HL-60/S4 treated with phorbol 12-myristate 13-acetate at 8.2 ng/mL for 4 days and 3 days (cell line): Measurements from ENCODE around the gene NUP210L.

Experiments used
- in situ Hi-C: fragments of 300-500 bp; cut with MboI; formaldehyde crosslinking; loops from 2 replicates; pipeline ENCODE4 v1.15.0; 2022; ENCODE audit warnings: low sequenced_read_pairs

NUP210L gene

DNA sequence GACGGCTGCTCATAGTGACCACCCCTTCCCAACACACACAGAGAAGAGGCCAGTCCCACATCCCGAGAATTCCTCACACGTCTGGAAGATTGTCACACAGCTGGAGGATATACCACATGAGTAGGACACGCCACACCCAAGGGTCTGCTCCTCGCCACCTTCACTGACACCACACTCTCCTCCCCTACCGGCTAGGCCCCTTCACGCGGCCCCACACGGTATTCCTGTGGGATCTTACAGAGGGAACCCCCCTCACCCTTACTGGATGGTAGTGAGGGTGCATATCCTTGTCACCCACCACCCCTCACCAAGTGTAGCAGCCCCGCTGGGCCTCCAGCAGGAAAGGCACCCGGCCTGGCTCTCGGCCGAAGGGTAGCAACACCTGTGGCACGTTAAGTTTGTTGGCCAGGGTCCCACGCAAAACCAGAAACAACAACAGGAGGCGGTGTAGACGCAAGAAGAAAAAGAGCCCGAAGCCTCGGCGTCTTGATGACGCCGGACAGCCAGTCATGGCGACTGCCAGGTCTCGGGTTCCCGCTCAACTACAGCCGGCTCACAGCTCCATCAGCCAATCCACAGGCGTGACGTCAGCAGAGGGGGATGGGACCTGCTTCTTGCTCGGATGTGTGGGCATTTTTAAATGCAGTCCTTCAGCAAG lies at the start of gene NUP210L:
Gene NUP210L (minus strand): TSS at position 540 of the 658 bp plus-strand sequence.
- in situ Hi-C loops, result no loop called here

- in situ Hi-C loops, result no loop called here
Measured at GRCh38 chr1:154199563-154199879, 44.6 kb upstream of the NUP210L start.

- in situ Hi-C loops, result no loop called here
Measured at GRCh38 chr1:154198756-154199562, 44.1 kb upstream of the NUP210L start.

GRCh38 chr1:154193821-154194220 lies 38.9 kb upstream of the NUP210L start:
- in situ Hi-C loops, result no loop called here

GRCh38 chr1:154192476-154192875 lies 37.6 kb upstream of the NUP210L start:
- in situ Hi-C loops, result no loop called here

DNA sequence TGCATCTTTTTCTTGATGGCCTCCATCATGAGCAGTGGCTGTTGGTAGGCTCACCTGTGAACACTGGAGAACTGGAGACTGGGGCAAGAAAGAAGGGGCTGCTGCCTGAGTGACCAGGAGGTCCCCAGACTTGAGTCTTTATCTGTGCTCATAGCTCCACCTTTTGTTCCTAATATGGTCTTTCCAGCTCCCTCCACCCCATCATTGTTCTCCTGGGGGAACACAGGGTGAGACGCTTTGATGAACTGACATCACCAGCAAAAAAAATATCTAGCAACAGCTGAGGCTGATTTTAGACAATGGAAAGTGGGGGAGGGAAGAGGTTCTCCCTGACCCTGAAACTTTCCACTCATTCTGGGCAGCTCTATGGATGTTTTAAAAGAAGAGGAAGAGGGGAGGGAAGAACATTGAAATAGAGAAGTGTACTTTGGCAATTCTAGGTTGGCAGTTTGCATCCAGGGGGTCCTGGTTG lies 37.2 kb upstream of the NUP210L start, which contains the start of gene TPM3:
Gene TPM3 (minus strand): TSS at position 111 of the 472 bp plus-strand sequence. CDS start 82 bp downstream, at position 29.
- in situ Hi-C loops, result no loop called here

DNA sequence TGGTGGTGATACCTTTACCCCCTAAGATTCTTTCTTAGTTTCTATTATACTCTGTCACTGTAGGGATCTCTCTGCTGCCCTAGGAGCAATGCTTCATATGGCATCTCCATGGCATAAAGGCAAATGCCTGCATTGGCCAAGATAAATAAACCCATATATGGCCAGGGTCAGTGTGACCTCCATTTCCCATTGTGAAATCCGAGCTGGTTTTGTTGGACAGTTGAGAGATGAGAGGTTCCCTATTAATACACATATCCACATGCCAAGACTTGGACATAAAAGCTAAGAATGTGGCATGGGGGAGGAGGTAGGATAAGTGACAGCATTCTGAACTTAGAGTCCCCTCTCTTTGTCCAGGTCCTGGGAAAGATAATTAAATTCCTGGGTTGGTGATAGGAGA lies 35.7 kb upstream of the NUP210L start:
- in situ Hi-C loops, result no loop called here

GRCh38 chr1:154186852-154187501 lies 32.1 kb upstream of the NUP210L start:
- in situ Hi-C loops, result no loop called here

- in situ Hi-C loops, result no loop called here
Measured at GRCh38 chr1:154186177-154186576, 31.3 kb upstream of the NUP210L start.

DNA sequence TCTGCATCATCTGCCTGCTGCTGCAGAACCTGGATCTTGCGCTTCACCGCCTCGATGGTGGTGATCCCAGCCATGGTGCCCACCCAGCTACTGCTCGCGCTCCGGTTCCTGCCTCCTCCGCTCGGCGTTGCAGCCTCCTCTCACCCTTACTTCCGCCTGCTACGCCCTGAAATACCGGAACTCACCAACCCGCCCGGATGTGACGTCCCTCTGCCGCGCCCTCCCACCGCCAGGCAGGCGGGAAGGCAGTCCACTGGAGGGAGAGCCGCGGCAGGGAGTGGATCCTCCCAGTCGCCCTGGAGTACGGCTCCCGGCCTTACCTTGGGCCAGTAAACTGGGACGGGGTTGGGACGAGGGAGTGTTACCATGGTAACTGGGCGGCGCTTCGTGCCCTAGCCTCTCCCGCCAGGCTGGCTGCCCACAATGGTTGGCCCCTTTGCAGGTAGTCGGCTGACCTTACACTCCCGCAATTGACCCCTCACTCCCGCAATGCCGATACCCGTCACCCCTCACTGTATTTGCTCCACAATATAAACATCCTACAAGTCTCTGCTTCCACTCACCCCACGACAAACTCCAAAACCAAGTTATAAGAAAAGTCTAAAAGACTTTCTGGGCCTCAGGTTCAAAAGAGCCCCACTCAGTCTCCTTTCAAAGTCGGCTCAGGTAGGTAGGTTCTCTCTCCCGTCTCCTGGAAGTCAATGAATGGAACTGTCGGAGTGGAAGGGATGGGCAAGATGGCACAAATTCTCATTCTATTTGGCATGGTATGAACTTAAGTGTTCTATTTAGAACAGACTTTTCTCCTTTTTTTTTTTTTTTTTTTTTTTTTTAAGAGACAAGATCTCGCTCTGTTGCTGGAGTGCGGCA lies 28.4 kb upstream of the NUP210L start:
- in situ Hi-C loops, result no loop called here

GRCh38 chr1:154182344-154183045 lies 27.6 kb upstream of the NUP210L start:
- in situ Hi-C loops, result no loop called here

DNA sequence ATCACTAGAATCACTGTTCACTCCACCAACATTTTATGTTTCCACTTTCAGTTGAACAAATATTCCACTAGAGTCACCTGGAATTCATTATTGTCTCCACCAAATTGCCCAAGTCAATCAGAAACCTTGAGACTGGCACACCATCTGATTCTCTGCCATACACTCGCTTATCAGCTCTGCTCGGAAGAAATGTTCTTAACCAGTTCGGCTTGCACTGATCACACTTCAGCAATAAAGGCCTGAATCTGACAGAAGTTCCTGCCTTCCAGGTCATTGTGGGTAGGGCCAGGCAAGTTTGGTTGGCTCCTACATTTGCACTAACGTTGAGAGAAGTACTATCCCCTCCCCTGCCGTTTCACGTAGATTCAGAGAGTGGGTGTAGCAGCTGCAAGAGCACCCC lies 27.1 kb upstream of the NUP210L start:
- in situ Hi-C loops, result no loop called here

DNA sequence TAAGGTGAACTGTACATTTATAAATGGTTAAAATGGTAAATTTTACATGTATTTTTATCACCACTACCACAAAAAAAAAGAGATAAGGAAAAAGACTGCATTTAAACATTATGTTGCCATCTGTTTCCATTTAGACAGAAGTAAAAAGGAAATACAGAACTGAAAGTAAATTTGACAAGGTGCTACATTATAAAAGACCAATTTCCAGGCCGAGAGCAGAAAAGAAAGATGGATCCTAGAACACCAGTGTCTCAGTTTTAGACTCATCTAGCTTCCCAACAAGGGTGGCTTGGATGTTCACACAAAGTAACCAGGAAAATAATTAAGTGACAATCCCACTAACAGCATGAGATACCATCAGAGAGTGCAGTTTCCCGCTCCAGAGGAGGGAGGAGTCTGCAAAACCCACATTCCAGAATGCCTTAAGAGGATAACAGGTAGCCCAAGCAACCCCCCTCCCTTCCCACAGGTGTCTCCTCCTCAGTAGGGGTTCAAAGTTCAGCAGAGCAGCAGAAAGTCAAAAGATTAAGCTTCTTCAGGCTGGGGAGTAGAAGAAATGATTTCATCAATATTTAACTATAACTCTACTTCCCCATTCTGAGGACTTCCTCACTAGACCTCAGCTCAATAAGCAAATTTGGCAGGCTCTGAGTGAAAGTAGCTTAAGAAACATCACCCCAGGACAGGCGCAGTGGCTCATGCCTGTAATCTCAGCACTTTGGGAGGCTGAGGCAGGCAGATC lies 25.2 kb upstream of the NUP210L start:
- in situ Hi-C loops, result no loop called here

DNA sequence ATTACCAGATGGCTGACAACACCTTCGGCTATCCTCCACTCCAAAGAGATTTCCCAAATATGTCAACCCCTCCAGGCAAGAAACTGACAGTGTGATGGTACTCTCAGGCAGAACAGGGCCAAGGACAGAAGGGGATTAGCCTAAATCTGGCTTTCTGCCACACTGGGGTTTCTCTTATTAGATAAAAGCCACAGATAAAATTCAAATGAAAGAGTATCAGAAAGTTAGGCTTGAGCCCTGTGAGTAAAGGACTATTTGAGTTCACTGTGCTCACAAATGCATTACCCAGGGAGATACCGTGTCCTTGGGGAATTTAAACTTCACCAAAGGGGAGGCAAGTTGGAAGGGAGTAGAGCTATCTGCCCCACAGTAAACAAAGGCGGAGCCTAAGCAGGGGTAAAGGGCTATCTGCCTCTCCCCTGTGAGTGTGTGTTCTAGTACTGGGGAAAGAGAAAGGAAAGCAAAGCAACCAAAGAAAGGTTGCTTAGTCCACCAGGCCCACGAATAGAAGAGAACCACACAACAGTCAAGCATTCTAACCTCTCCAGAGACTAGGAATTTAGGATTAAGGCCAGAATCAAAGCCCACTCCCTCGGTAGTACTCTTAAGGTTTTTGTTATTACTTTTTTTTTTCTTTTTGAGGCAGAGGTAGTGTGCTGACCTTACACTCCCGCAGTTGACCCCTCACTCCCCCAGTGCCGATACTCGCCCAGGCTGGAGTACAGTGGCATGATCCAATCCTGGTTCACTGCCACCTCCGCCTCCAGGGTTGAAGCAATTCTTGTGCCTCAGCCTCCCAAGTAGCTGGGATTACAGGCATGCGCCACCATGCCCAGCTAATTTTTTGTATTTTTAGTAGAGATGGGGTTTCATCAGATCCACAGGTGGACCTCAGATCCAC lies 24.3 kb upstream of the NUP210L start:
- in situ Hi-C loops, result no loop called here

DNA sequence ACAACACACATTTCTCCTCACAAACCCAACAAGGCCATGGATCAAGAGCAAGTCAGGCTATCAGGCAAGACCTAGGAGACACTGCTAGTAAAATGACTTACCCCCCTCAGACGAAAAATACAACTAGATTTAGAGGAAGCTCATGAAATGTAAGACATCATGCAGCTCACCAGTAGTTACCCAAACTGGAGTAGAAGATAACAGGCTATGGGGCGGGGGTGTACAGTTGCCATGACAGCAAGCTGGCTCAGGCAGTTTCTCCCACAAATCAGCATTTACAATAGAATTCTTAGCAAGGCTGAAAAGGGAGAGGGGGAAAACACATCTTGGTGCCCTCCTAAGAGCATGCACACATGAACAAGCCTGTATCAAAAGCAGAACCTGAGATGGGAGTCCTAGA lies 23.1 kb upstream of the NUP210L start:
- in situ Hi-C loops, result no loop called here

DNA sequence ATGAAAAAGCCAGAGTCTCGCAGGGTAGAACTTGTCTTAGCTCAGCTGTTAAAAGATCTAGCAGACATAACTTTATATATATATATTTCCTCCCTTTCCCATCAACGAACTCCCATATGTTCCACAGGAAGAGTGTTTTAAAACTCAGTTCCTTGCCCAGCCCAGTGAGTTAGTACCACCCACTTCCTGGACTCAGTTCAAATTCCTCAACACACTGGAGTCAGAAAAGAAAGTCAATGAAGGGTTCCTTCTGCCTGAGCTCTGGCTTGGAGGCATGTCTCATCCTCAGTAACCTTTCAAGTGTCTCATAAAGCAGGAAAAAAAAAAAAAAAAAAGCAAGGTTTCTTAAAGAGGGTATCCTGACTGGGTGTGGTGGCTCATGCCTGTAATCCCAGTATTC lies 21.5 kb upstream of the NUP210L start:
- in situ Hi-C loops, result no loop called here

DNA sequence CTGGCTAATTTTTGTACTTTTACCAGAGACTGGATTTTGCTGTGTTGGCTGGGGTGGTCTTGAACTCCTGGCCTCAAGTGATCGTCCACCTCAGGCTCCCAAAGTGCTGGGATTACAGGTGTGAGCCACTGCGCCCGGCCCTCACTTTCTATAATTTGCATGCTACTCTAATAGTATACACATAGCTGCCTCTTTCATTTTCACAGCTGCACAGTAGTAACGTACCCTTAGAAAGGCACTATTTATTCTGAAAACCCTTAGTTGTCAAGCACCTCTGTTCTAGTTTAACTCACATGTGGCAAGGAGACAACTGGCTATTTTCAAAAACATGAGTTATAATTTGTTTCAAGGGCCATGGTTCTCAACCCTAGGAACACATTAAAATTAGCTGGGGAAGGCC lies 19.8 kb upstream of the NUP210L start:
- in situ Hi-C loops, result no loop called here

GRCh38 chr1:154171880-154172279 lies 17.0 kb upstream of the NUP210L start:
- in situ Hi-C loops, result no loop called here

DNA sequence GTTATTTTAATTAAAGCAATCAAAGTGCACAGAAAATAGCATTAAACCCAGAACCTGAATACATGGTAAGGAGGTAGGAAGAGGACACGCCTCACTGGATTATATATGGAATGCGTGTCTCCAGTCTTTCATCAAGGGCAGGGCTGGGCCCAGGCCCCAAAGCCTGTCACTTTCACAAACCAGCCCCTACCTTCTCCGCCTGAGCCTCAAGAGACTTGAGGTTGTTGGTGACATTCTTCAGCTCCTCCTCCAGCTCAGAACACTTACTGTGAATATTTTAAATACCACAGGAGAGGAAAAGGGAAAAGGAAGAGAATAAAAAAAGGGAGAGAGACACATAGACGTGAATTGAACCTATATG lies 16.3 kb upstream of the NUP210L start:
- in situ Hi-C loops, result no loop called here
